Measurements from ENCODE around the gene JARID2.

Gene JARID2

GRCh38 chr6:15477746-15478145 is 231.9 kb downstream of the JARID2 start:
- no peak for DNase-seq

GRCh38 chr6:15479761-15480160 is 233.9 kb downstream of the JARID2 start:
- DNase-seq, result no peak

- no peak for DNase-seq
These were observed 234.7 kb downstream of the JARID2 start for GRCh38 chr6:15480525-15480924.

- DNase-seq, result no peak
These were observed 235.8 kb downstream of the JARID2 start for GRCh38 chr6:15481390-15482291.

GRCh38 chr6:15483060-15483459 is 237.2 kb downstream of the JARID2 start:
- no peak for DNase-seq

- DNase-seq, result no peak
These were observed 238.3 kb downstream of the JARID2 start for GRCh38 chr6:15484140-15484539.

GRCh38 chr6:15484821-15485220 is 239.0 kb downstream of the JARID2 start:
- no peak for DNase-seq

- no peak for DNase-seq
These were observed 240.1 kb downstream of the JARID2 start for GRCh38 chr6:15485936-15486335.

GRCh38 chr6:15487262-15487661 is 241.4 kb downstream of the JARID2 start:
- DNase-seq, result no peak

GRCh38 chr6:15489261-15489962 is 243.5 kb downstream of the JARID2 start:
- no peak for DNase-seq

GRCh38 chr6:15490242-15491100 is 244.6 kb downstream of the JARID2 start:
- no peak for DNase-seq

- DNase-seq, result no peak
These were observed 245.6 kb downstream of the JARID2 start for GRCh38 chr6:15491255-15491985.

GRCh38 chr6:15491986-15492269 is 246.1 kb downstream of the JARID2 start:
- no peak for DNase-seq

GRCh38 chr6:15493437-15494168 is 247.7 kb downstream of the JARID2 start:
- no peak for DNase-seq

- DNase-seq, result no peak
These were observed 249.6 kb downstream of the JARID2 start for GRCh38 chr6:15495375-15495901.

GRCh38 chr6:15496345-15497131 is 250.7 kb downstream of the JARID2 start:
- DNase-seq, result no peak

- DNase-seq, result no peak
These were observed 252.8 kb downstream of the JARID2 start for GRCh38 chr6:15498640-15499039.

- DNase-seq, result no peak
These were observed 253.3 kb downstream of the JARID2 start for GRCh38 chr6:15499125-15499524.

GRCh38 chr6:15499591-15499990 is 253.7 kb downstream of the JARID2 start:
- no peak for DNase-seq

GRCh38 chr6:15500078-15500740 is 254.3 kb downstream of the JARID2 start:
- DNase-seq, result no peak

Data from NCI-H446 treated with DMSO at 0.1 percent for 48 hours (cell line).